ENCODE results near the gene KIF26B.
"Not testable (repeated sequence)": the region's sequence is repeated elsewhere in the genome, so short reads cannot be mapped to it uniquely, and the experiment has no call there.

Gene KIF26B

GRCh38 chr1:245306628-245307410 lies 152.0 kb downstream of the KIF26B start:
- DNase-seq (ENCODE audit: insufficient read length, low spot score) (no peak), FAIRE-seq (no peak)
- no peak for TF ChIP-seq SPI1 (IDR thresholded peaks at IDR 0.05; ENCODE audit: low read depth, low read length)
- TF ChIP-seq TAF1 (IDR thresholded peaks at IDR 0.05; ENCODE audit: low read depth, low read length) = no peak
- TF ChIP-seq PAX5 (IDR thresholded peaks at IDR 0.05; ENCODE audit: insufficient read depth, low read length, severe bottlenecking) = no peak
- no peak for TF ChIP-seq POLR2AphosphoS5 (IDR thresholded peaks at IDR 0.05; ENCODE audit: low read depth, low read length)

GRCh38 chr1:245310571-245311531 lies 156.1 kb downstream of the KIF26B start:
- no peak for DNase-seq (ENCODE audit: insufficient read length, low spot score)
- TF ChIP-seq POLR2AphosphoS5 (IDR thresholded peaks at IDR 0.05; ENCODE audit: low read depth, low read length) = no peak
- no peak for TF ChIP-seq POLR2A (IDR thresholded peaks at IDR 0.05; ENCODE audit: low read depth, low read length)
- TF ChIP-seq SPI1 (IDR thresholded peaks at IDR 0.05; ENCODE audit: low read depth, low read length) = peak; percentile 84
- no peak for TF ChIP-seq TAF1 (IDR thresholded peaks at IDR 0.05; ENCODE audit: low read depth, low read length)
- peak; percentile 63 for FAIRE-seq

- DNase-seq (ENCODE audit: insufficient read length, low spot score) = no peak
- no peak for FAIRE-seq
- TF ChIP-seq TAF1 (IDR thresholded peaks at IDR 0.05; ENCODE audit: low read depth, low read length) (no peak), PAX5 (IDR thresholded peaks at IDR 0.05; ENCODE audit: insufficient read depth, low read length, severe bottlenecking) (no peak), POU2F2 (IDR thresholded peaks at IDR 0.05; ENCODE audit: low read depth, low read length) (no peak), POLR2A (IDR thresholded peaks at IDR 0.05; ENCODE audit: low read depth, low read length) (no peak), POLR2AphosphoS5 (IDR thresholded peaks at IDR 0.05; ENCODE audit: low read depth, low read length) (no peak), SPI1 (IDR thresholded peaks at IDR 0.05; ENCODE audit: low read depth, low read length) (no peak)
Measured at GRCh38 chr1:245311887-245312536, 157.2 kb downstream of the KIF26B start.

- FAIRE-seq = no peak
- no peak for DNase-seq (ENCODE audit: insufficient read length, low spot score)
- no peak for TF ChIP-seq SPI1 (IDR thresholded peaks at IDR 0.05; ENCODE audit: low read depth, low read length)
Measured at GRCh38 chr1:245313576-245313975, 158.8 kb downstream of the KIF26B start.

DNA sequence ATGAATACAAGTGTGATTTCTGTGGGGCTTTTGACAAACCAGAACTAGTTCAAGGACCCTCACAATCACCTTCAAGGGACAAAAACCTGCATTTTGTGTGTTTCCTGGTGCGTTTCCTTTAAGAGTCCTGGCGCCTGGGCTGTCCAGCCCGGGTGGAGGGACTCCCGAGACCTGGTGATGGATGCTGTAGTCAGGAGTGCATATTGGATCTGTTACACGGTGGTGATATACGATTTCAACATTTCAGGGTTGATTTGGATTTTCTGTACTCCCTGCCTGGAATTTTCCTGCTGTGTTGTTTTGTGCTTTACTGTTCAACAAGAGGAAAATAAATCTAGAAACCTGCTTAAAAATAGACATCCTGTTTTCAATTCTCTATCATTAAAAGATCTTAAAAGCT lies 162.0 kb downstream of the KIF26B start:
- TF ChIP-seq POU2F2 (IDR thresholded peaks at IDR 0.05; ENCODE audit: low read depth, low read length) (no peak), POLR2A (IDR thresholded peaks at IDR 0.05; ENCODE audit: low read depth, low read length) (no peak), TAF1 (IDR thresholded peaks at IDR 0.05; ENCODE audit: low read depth, low read length) (no peak), SPI1 (IDR thresholded peaks at IDR 0.05; ENCODE audit: low read depth, low read length) (no peak), PAX5 (IDR thresholded peaks at IDR 0.05; ENCODE audit: insufficient read depth, low read length, severe bottlenecking) (no peak), POLR2AphosphoS5 (IDR thresholded peaks at IDR 0.05; ENCODE audit: low read depth, low read length) (no peak)
- FAIRE-seq = no peak
- no peak for DNase-seq (ENCODE audit: insufficient read length, low spot score)

DNA sequence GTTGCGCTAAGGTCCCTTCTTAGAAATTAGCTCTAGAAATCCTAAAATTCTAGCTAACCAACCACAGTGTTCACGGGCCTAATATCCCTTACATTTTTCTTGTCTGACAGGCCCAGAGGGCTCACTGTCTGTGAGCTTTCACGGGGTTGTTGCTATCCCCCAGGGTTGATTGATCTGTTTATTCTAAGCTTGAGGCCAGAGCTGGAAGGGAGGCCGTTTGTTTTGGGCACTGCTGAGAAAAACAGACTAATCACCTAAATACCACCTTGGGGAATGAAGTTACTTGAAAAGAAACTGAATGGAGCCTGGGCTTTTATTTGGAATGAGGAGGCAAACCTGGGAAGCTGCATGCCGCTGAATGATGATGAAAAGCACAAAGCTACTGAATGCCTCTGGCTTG lies 162.4 kb downstream of the KIF26B start:
- FAIRE-seq = no peak
- TF ChIP-seq POLR2AphosphoS5 (IDR thresholded peaks at IDR 0.05; ENCODE audit: low read depth, low read length) (no peak), POU2F2 (IDR thresholded peaks at IDR 0.05; ENCODE audit: low read depth, low read length) (no peak)

DNA sequence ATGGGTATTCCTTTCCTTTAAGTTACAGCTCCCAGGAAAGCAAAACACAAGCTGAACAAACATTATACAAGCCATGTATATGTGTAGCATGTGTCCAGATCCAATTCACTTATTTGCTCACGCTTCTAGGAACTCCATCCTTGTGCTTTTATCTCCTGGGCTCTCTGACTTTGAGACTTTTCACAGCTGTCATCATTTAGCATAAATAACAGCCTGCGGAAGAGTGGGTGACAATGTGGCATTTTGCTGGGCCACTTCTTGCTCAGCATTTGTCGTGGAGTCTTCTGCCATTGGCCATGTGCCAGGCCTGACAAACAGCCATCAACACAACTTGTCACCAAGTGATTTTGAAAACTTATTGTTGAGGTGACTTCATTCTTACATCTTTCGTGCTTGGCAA lies 164.3 kb downstream of the KIF26B start:
- FAIRE-seq (no peak), DNase-seq (ENCODE audit: insufficient read length, low spot score) (no peak)
- TF ChIP-seq POU2F2 (IDR thresholded peaks at IDR 0.05; ENCODE audit: low read depth, low read length) (no peak), POLR2A (IDR thresholded peaks at IDR 0.05; ENCODE audit: low read depth, low read length) (no peak), PAX5 (IDR thresholded peaks at IDR 0.05; ENCODE audit: insufficient read depth, low read length, severe bottlenecking) (no peak), POLR2AphosphoS5 (IDR thresholded peaks at IDR 0.05; ENCODE audit: low read depth, low read length) (no peak), TAF1 (IDR thresholded peaks at IDR 0.05; ENCODE audit: low read depth, low read length) (no peak), SPI1 (IDR thresholded peaks at IDR 0.05; ENCODE audit: low read depth, low read length) (no peak)

More for the DNA sequence above, 162.4 kb downstream of the KIF26B start:
- DNase-seq (ENCODE audit: insufficient read length, low spot score) = no peak

DNA sequence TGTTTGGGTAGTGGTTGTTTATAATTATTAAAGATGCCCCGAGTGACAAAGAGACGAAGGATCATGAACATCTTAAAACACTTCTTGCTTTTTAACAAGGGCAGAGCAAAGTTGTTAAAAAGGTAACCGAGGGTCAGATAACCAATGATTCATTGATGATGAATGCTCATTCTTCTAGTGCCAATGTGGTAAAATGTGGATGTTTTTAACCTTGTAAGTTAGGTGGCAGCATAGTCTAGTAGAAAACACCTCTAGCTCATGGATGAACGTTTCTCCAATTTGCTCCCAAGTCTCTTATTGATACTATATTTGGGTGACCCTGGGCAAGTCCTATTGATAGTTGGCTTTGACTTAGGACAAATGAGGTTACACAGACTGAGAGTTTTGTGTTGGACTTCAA lies 167.9 kb downstream of the KIF26B start:
- TF ChIP-seq POU2F2 (IDR thresholded peaks at IDR 0.05; ENCODE audit: low read depth, low read length) = no peak
- TF ChIP-seq POLR2A (IDR thresholded peaks at IDR 0.05; ENCODE audit: low read depth, low read length) = no peak
- no peak for TF ChIP-seq POLR2AphosphoS5 (IDR thresholded peaks at IDR 0.05; ENCODE audit: low read depth, low read length)
- TF ChIP-seq TAF1 (IDR thresholded peaks at IDR 0.05; ENCODE audit: low read depth, low read length) = no peak
- no peak for TF ChIP-seq SPI1 (IDR thresholded peaks at IDR 0.05; ENCODE audit: low read depth, low read length)
- TF ChIP-seq PAX5 (IDR thresholded peaks at IDR 0.05; ENCODE audit: insufficient read depth, low read length, severe bottlenecking) = no peak
- no peak for FAIRE-seq
- no peak for DNase-seq (ENCODE audit: insufficient read length, low spot score)

GRCh38 chr1:245323765-245324164 lies 169.0 kb downstream of the KIF26B start:
- not testable (repeated sequence) for DNase-seq (ENCODE audit: insufficient read length, low spot score); FAIRE-seq
